SK-N-SH (cell line): Measurements from ENCODE around the gene AKT1. TPM values are rescaled to one million over a fixed set of nuclear protein-coding genes. Genes with fewer than 3 reads are reported as not detected.

Experiments used
- CTCF ChIA-PET: fragments of 300-600, 350-600 bp; formaldehyde crosslinking; extraction: SDS; loops from one replicate; lab custom pipeline; 2021; lab: Yijun Ruan, JAX
- POLR2A ChIA-PET: fragments of 350-600 bp; sonication (Branson Sonifier 250); formaldehyde crosslinking; extraction: SDS; loops from one replicate; lab custom pipeline; 2020; ENCODE audit warnings: antibody characterized with exemption, inconsistent platforms; lab: Yijun Ruan, JAX
- DNase-seq: peaks from one replicate; pipeline ENCODE4 v3.0.0; 2012
- H2AFZ ChIP-seq: fragments of 200-600 bp; sonication (generic); 2 replicates; pipeline ENCODE4 v1.8.1; 2016; ENCODE audit warnings: antibody characterized with exemption, mild to moderate bottlenecking, low read depth
- H3F3A ChIP-seq: fragments of 200-600 bp; sonication (generic); replicated peaks from 2 replicates; pipeline ENCODE3; 2016; ENCODE audit warnings: antibody characterized with exemption, mild to moderate bottlenecking; ENCODE audit not compliant: insufficient read depth
- H3K27ac ChIP-seq, 2 experiments: fragments of 200-500 bp in 1 of 2; fragments of 200-600 bp in 1 of 2; sonication (Bioruptor generic) in 1 of 2; sonication (generic), shearing (Covaris generic) in 1 of 2; 2 replicates each; pipeline versions ENCODE4 v1.5.1 to v1.6.1; 2014 to 2016; ENCODE audit warnings: low read depth in 2 of 2, inconsistent platforms in 1 of 2, low read length in 1 of 2, mild to moderate bottlenecking in 1 of 2, mixed read lengths in 1 of 2
- H3K27me3 ChIP-seq: fragments of 200-600 bp; sonication (generic), shearing (Covaris generic); 2 replicates; pipeline ENCODE4 v1.6.1; 2016; ENCODE audit warnings: mixed run types; ENCODE audit not compliant: insufficient read depth
- H3K36me3 ChIP-seq, 2 experiments: fragments of 200-500 bp in 1 of 2; fragments of 200-600 bp in 1 of 2; sonication (Bioruptor generic) in 1 of 2; sonication (generic) in 1 of 2; replicated peaks in 1 of 2; 2 replicates each; pipeline versions ENCODE3 to v1.5.1; 2014 to 2016; ENCODE audit warnings: low read length in 1 of 2, mild to moderate bottlenecking in 1 of 2; ENCODE audit not compliant: insufficient read depth in 2 of 2, control insufficient read depth in 1 of 2
- H3K4me1 ChIP-seq, 2 experiments: fragments of 200-500 bp in 1 of 2; fragments of 200-600 bp in 1 of 2; sonication (Bioruptor generic) in 1 of 2; sonication (generic), shearing (Covaris generic) in 1 of 2; 2 replicates each; pipeline versions ENCODE4 v1.5.1 to v1.6.1; 2014 to 2016; ENCODE audit warnings: low read depth in 1 of 2, low read length in 1 of 2, mixed run types in 1 of 2; ENCODE audit not compliant: insufficient read depth in 2 of 2, control insufficient read depth in 1 of 2
- H3K4me2 ChIP-seq: fragments of 200-600 bp; sonication (generic), shearing (Covaris generic); 2 replicates; pipeline ENCODE4 v1.6.1; 2017; ENCODE audit warnings: mixed run types
- H3K4me3 ChIP-seq, 2 experiments: fragments of 200-500 bp in 1 of 2; fragments of 200-600 bp in 1 of 2; sonication (Bioruptor generic) in 1 of 2; sonication (generic), shearing (Covaris generic) in 1 of 2; 2 replicates each; pipeline versions ENCODE4 v1.5.1 to v1.8.1; 2014 to 2016; ENCODE audit warnings: low read depth in 2 of 2, inconsistent platforms in 1 of 2, low read length in 1 of 2, mild to moderate bottlenecking in 1 of 2, mixed read lengths in 1 of 2, moderate library complexity in 1 of 2
- H3K79me2 ChIP-seq: fragments of 200-600 bp; sonication (generic); 2 replicates; pipeline ENCODE4 v1.8.1; 2017; ENCODE audit warnings: mild to moderate bottlenecking; ENCODE audit not compliant: insufficient read depth
- H3K9ac ChIP-seq: fragments of 200-600 bp; sonication (generic); 2 replicates; pipeline ENCODE4 v1.6.1; 2017; ENCODE audit warnings: mixed run types
- H3K9me2 ChIP-seq: fragments of 200-600 bp; sonication (generic); 2 replicates; pipeline ENCODE4 v1.6.1; 2017; ENCODE audit warnings: mixed run types
- H3K9me3 ChIP-seq: fragments of 200-600 bp; sonication (generic); 2 replicates; pipeline ENCODE4 v1.6.1; 2017; ENCODE audit warnings: mixed run types, mild to moderate bottlenecking, moderate library complexity
- H4K20me1 ChIP-seq: fragments of 200-600 bp; sonication (generic); 2 replicates; pipeline ENCODE4 v1.6.1; 2017; ENCODE audit warnings: mild to moderate bottlenecking, mixed run types; ENCODE audit not compliant: insufficient read depth
- CHD2 ChIP-seq: fragments of 150-350 bp; IDR thresholded peaks from 2 replicates; pipeline ENCODE4 v1.6.1; 2018; ENCODE audit warnings: low read length; ENCODE audit not compliant: partially characterized antibody
- CTCF ChIP-seq: fragments of 200-600 bp; sonication (generic); IDR thresholded peaks from 2 replicates; pipeline ENCODE4 v1.6.1; 2017; ENCODE audit warnings: antibody characterized with exemption, mild to moderate bottlenecking, moderate library complexity
- EZH2phosphoT487 ChIP-seq: fragments of 200-600 bp; sonication (generic); IDR thresholded peaks from 2 replicates; pipeline ENCODE4 v1.6.1; 2017; ENCODE audit warnings: low read depth, mixed run types, mild to moderate bottlenecking, antibody characterized with exemption, moderate library complexity, borderline replicate concordance
- FOXJ3 ChIP-seq: sonication (generic); formaldehyde crosslinking; IDR thresholded peaks from 2 replicates; pipeline ENCODE4 v1.5.1; 2020; ENCODE audit warnings: mild to moderate bottlenecking, missing genetic modification reagents
- FOXM1 ChIP-seq: IDR thresholded peaks from 2 replicates; pipeline ENCODE4 v1.4.0; 2012; ENCODE audit warnings: low read depth, mild to moderate bottlenecking
- GABPA ChIP-seq: IDR thresholded peaks from 2 replicates; pipeline ENCODE4 v1.4.0; 2012; ENCODE audit warnings: low read depth, mild to moderate bottlenecking
- MEF2A ChIP-seq: IDR thresholded peaks from 2 replicates; pipeline ENCODE4 v1.4.0; 2012; ENCODE audit warnings: low read depth, borderline replicate concordance
- POLR2AphosphoS5 ChIP-seq: IDR thresholded peaks from 2 replicates; pipeline ENCODE4 v1.6.1; 2012; ENCODE audit warnings: low read depth, low read length
- RAD21 ChIP-seq: IDR thresholded peaks from 2 replicates; pipeline ENCODE4 v1.6.1; 2012; ENCODE audit warnings: mild to moderate bottlenecking, low read length
- RCOR1 ChIP-seq: fragments of 150-350 bp; IDR thresholded peaks from 2 replicates; pipeline ENCODE4 v1.6.1; 2017; ENCODE audit warnings: antibody characterized with exemption, low read length
- SIN3A ChIP-seq: IDR thresholded peaks from 2 replicates; pipeline ENCODE4 v1.6.1; 2012; ENCODE audit warnings: low read depth, mild to moderate bottlenecking, low read length, moderate library complexity, borderline replicate concordance
- SMC3 ChIP-seq: IDR thresholded peaks from 2 replicates; pipeline ENCODE4 v1.6.1; 2012; ENCODE audit warnings: low read depth, low read length, improper control_type of control experiment
- ZBTB33 ChIP-seq: IDR thresholded peaks from 2 replicates; pipeline ENCODE4 v1.4.0; 2012; ENCODE audit warnings: low read depth, borderline replicate concordance
- WGBS: methylation state at CpG from one replicate; pipeline ENCODE4 v1.1.6; 2017; ENCODE audit warnings: low lambda C conversion rate; 5-methylcytosine and 5-hydroxymethylcytosine counted together
- polyA plus RNA-seq, 3 experiments: library from polyadenylated mRNA; depleted of rRNA; stranded (reverse); fragments of >200 nt; gene quantifications; 2 replicates each; pipeline ENCODE4 v1.2.3, GENCODE V29; 2012
- TF ChIP-seq, protein P1 (sequence below): fragments of 150-350 bp; IDR thresholded peaks from 2 replicates; pipeline ENCODE4 v1.6.1; 2017; ENCODE audit warnings: antibody characterized with exemption, low read length, low read depth, borderline replicate concordance
- TF ChIP-seq, protein P2 (sequence below): fragments of 150-350 bp; IDR thresholded peaks from 2 replicates; pipeline ENCODE4 v1.6.1; 2016; ENCODE audit warnings: mild to moderate bottlenecking, low read depth, low read length

AKT1 gene
- polyA plus RNA-seq, 1 of the 3 experiments (the other 2 are of a cell fraction), result 198 TPM

DNA sequence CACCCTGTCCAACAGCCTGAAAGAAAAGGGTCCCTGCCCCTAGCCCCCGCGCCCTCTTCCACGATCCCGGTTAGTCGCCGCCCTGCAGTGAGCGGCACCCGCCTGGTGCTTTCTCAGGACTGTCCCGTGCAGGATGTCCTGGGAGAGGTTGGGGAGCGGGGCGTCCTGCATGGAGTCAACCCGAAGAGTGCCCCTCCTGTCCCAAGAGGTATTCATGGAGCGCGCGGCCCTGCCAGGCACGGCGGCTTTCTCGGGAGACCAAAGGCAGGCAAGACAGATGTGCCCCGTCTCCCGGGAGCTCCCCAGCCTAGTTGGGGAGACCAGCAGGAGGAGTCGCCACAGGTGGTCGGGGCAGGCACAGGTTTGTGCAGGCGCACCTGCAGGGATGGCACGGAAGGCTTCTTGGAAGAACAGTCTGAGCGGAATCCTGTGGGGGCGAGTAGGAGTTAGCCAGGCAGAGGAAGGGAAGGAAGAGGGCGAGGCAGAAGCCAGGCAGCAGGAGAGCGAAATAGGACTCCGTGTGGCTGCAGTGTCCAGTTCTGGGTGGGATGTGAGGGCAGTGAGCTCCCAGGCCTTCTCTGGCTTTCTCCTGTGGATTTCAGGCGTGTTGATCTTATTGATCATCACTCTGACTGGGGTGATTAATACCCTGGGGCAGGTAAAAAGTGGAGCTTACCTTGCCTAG, 41.9 kb downstream of the AKT1 start:
- Histone ChIP-seq H4K20me1 (peaks cover 31% of the 10 kb centered on the region), H3K9me2 (no peaks in the 10 kb centered on the region)
- 2% methylated on average over 19 of the region's 30 CpGs for WGBS

More for the DNA sequence above, 41.9 kb downstream of the AKT1 start:
- H3K27me3 ChIP-seq, result no peaks in the 10 kb centered on the region
- ChIA-PET POLR2A (interaction anchor here (0.8 to 1.4 kb wide), 3 partner anchors 15 to 72 kb away, joined by 3 to 8 read pairs (median 3); no protein-coding TSS in a partner anchor), CTCF (interaction anchor here (0.6 to 4.1 kb wide), 7 partner anchors 14 to 84 kb away, joined by 3 to 37 read pairs (median 5); partner anchors contain the start of gene ADSS1)
- TF ChIP-seq CTCF, result no peak
- no peak for TF ChIP-seq RAD21
- TF ChIP-seq GABPA, result no peak
- no peak for TF ChIP-seq SIN3A
- TF ChIP-seq EZH2phosphoT487, result no peak
- TF ChIP-seq FOXM1, result no peak
- TF ChIP-seq, protein P1, sequence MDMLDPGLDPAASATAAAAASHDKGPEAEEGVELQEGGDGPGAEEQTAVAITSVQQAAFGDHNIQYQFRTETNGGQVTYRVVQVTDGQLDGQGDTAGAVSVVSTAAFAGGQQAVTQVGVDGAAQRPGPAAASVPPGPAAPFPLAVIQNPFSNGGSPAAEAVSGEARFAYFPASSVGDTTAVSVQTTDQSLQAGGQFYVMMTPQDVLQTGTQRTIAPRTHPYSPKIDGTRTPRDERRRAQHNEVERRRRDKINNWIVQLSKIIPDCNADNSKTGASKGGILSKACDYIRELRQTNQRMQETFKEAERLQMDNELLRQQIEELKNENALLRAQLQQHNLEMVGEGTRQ, result no peak
- TF ChIP-seq FOXJ3, result no peak
- no peak for TF ChIP-seq ZBTB33
- TF ChIP-seq, protein P2, sequence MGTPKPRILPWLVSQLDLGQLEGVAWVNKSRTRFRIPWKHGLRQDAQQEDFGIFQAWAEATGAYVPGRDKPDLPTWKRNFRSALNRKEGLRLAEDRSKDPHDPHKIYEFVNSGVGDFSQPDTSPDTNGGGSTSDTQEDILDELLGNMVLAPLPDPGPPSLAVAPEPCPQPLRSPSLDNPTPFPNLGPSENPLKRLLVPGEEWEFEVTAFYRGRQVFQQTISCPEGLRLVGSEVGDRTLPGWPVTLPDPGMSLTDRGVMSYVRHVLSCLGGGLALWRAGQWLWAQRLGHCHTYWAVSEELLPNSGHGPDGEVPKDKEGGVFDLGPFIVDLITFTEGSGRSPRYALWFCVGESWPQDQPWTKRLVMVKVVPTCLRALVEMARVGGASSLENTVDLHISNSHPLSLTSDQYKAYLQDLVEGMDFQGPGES, result no peak
- TF ChIP-seq POLR2AphosphoS5, result no peak
- TF ChIP-seq CHD2, result no peak
- TF ChIP-seq MEF2A, result no peak
- no peak for TF ChIP-seq SMC3
- no peak for TF ChIP-seq RCOR1
- H3K4me1 ChIP-seq, result peaks cover 8 to 14% of the 10 kb centered on the region in 2 experiments; a peak in 3 of 4 replicates
- peaks cover 7% of the 10 kb centered on the region for H3F3A ChIP-seq
- no peak overlapping the region; the same call in 1 of the 2 replicates for H2AFZ ChIP-seq
- H3K9ac ChIP-seq, result peak overlapping the region; percentile 98
- H3K4me3 ChIP-seq, result peak overlapping the region; percentile 88 to 99
- H3K27ac ChIP-seq, result peak overlapping the region; percentile 70 to 72; a peak in 3 of 4 replicates
- peaks cover 8 to 25% of the 10 kb centered on the region in 2 experiments for H3K36me3 ChIP-seq
- peaks cover 49% of the 10 kb centered on the region for H3K79me2 ChIP-seq
- no peaks in the 10 kb centered on the region for H3K9me3 ChIP-seq
- peak overlapping the region; percentile 98 for H3K4me2 ChIP-seq
- DNase-seq, result no peak
